Activated CD4-positive, alpha-beta T cell treated with anti-CD3 and anti-CD28 coated beads for 36 hours (primary cell): ENCODE results near the gene TXK. TPM values are rescaled to one million over a fixed set of nuclear protein-coding genes. Genes with fewer than 3 reads are reported as not detected.
A peak's percentile ranks its signal among the peaks of the same experiment; 100 is the strongest.

ENCODE experiments used
- ATAC-seq: fragments of 200-7000 bp; cut with Tn5 transposase; one replicate; pipeline ENCODE4 v1.10.0; 2021; ENCODE audit warnings: mild to moderate bottlenecking, moderate library complexity
- CTCF ChIA-PET: fragments of 350-600 bp; sonication (Branson Sonifier 250); formaldehyde crosslinking; loops from one replicate; lab custom pipeline; 2021; ENCODE audit warnings: antibody characterized with exemption; lab: Charles Lee
- POLR2A ChIA-PET: fragments of 350-600 bp; sonication (Branson Sonifier 250); formaldehyde crosslinking; loops from one replicate; lab custom pipeline; 2021; ENCODE audit warnings: antibody characterized with exemption, inconsistent platforms; lab: Charles Lee
- DNase-seq: peaks from one replicate; pipeline ENCODE4 v3.0.0-alpha.2; 2020
- H3K27ac Mint-ChIP-seq: one replicate; pipeline ENCODE4 v1.8.0; 2021; ENCODE audit warnings: mixed read lengths
- H3K27me3 Mint-ChIP-seq: one replicate; pipeline ENCODE4 v1.8.0; 2021; ENCODE audit warnings: mixed read lengths
- H3K36me3 Mint-ChIP-seq: one replicate; pipeline ENCODE4 v1.8.0; 2021; ENCODE audit warnings: low read depth, mixed read lengths
- H3K4me1 Mint-ChIP-seq: one replicate; pipeline ENCODE4 v1.8.0; 2021; ENCODE audit warnings: mixed read lengths
- H3K4me3 Mint-ChIP-seq: one replicate; pipeline ENCODE4 v1.8.0; 2021; ENCODE audit warnings: mild to moderate bottlenecking, moderate library complexity, mixed read lengths
- H3K9me3 Mint-ChIP-seq: one replicate; pipeline ENCODE4 v1.8.0; 2021; ENCODE audit warnings: low read depth, mixed read lengths
- intact Hi-C, 2 experiments: fragments of 100-400 bp; cut with DNase I in 1 of 2; cut with micrococcal nuclease in 1 of 2; formaldehyde crosslinking; loops; one replicate each; pipeline versions ENCODE4 v1.14.2 to v1.15.1; 2022 to 2024; cut with DNase I, micrococcal nuclease
- total RNA-seq, 2 experiments: library from RNA; stranded (reverse); gene quantifications; one replicate each; pipeline ENCODE4 v1.2.3, GENCODE V29; 2021

The TXK gene
- total RNA-seq, 2 experiments from 2014 or later: 11.2 to 18.2 TPM

DNA sequence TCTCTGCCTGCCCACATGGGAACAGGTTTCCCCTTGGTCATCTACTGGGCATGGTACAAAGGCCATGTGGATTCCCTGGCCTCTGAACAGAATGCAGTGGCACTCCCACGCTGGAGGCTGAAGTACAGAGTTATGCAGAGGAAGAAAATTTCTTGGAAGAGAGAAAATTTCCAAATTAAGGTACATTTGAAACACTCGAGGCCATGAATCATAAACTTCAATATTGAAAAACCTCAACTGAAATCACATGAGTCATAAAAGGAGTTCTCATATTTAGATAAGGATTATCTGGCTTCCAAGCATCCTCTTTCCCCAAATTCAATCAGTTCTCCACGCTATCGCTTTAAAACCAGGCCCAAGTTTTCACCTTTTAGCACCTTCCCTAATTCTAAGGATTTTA is 28.1 kb upstream of the TXK start:
- no peak for DNase-seq
- CTCF ChIA-PET: no interaction called here
- intact Hi-C loops: no loop called here

DNA sequence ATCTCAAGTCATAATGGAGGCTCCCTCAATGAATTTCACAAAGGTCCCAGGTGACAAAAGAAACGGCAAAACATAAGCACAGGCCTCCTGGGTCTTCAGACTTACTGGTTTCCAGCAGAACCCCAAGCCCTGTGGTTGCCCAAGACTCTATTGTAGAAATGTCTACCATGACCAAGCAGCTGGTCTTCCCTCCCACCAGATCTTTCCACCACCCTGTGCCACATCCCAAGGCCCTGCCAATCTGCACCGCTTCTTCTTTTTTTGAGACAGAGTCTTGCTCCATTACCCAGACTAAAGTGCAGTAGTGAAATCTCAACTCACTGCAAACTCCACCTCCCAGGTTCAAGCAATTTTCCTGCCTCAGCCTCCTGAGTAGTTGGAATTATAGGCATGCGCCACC is 23.2 kb upstream of the TXK start:
- H3K36me3 Mint-ChIP-seq: peaks cover 47% of the 10 kb centered on the region
- H3K9me3 Mint-ChIP-seq: peaks cover 25% of the 10 kb centered on the region
- POLR2A ChIA-PET: no interaction called here
- no peaks in the 10 kb centered on the region for H3K27me3 Mint-ChIP-seq
- CTCF ChIA-PET: interaction anchor here (0.9 kb wide), 1 partner anchor 18 kb away, joined by 3 read pairs; no protein-coding TSS in a partner anchor
- DNase-seq (no peak), ATAC-seq (no peak)
- peaks cover 12% of the 10 kb centered on the region for H3K4me1 Mint-ChIP-seq
- intact Hi-C loops: no loop called here
- no peak overlapping the region for H3K4me3 Mint-ChIP-seq
- H3K27ac Mint-ChIP-seq: no peak overlapping the region

More for the DNA sequence above, 28.1 kb upstream of the TXK start:
- POLR2A ChIA-PET: no interaction called here
- H3K4me3 Mint-ChIP-seq: no peak overlapping the region
- H3K27ac Mint-ChIP-seq: peak overlapping the region; percentile 17
- H3K27me3 Mint-ChIP-seq: no peaks in the 10 kb centered on the region
- peak; percentile 58 for ATAC-seq
- peaks cover 23% of the 10 kb centered on the region for H3K36me3 Mint-ChIP-seq
- peaks cover 17% of the 10 kb centered on the region for H3K4me1 Mint-ChIP-seq
- peaks cover 2% of the 10 kb centered on the region for H3K9me3 Mint-ChIP-seq

DNA sequence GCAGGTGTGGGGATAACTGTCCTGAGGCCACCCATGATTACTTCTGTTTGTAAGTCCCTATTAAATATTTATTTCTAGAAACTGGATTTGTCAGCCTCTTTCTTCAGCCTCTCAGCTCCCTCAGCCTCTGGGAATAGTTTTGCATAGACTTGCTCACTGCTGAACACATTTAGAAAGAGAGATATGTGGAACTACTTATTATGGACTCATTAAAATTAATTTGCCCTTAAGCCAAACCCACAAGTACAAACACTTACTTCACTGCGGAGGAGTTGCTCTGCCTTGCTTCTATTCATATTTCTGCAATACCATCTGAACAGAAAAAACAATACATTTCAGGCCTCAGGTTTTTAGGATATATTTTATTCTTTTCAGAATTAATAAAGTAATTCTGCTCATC is 22.4 kb upstream of the TXK start:
- H3K4me1 Mint-ChIP-seq: peaks cover 4% of the 10 kb centered on the region
- intact Hi-C loops: no loop called here
- H3K9me3 Mint-ChIP-seq: peaks cover 25% of the 10 kb centered on the region
- H3K4me3 Mint-ChIP-seq: no peak overlapping the region
- H3K27ac Mint-ChIP-seq: no peak overlapping the region
- ChIA-PET POLR2A (no interaction called here), CTCF (interaction anchor here (0.9 kb wide), 1 partner anchor 17 kb away, joined by 3 read pairs; no protein-coding TSS in a partner anchor)
- DNase-seq (no peak), ATAC-seq (no peak)
- peaks cover 47% of the 10 kb centered on the region for H3K36me3 Mint-ChIP-seq
- no peaks in the 10 kb centered on the region for H3K27me3 Mint-ChIP-seq

DNA sequence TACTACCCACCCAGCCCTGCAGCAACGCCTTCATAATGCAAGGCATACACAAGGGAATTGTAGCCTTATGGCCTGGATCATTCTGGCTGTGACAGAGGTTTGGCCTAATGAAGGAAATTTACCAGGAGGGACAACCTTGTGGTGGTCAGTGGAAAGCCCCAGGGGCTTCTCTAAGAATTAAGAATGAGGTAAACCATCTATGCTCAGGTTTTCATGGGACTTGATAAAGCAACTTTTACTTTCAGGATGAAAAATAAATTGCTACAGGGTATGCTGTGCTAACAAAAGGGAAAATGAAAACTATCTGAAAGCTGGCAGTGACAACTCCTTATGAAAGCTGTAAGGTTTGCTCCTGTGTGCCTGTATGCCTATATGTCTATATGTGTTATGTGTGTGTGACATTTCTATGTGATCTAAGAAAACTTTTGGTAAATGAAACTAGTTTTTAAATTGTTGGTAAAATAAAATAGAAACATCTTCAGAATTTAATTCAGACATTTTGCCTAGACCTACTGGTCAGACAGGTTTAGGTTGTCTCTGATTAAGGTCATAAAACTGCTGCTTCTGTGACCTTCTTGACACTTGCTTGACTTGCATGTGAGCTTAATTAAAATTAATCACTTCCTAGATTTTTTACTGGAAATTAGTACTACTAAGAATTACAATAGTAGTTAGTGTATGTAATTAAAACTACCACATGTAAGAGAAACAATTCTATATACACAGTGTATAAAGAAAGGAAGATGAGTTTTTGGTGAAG is 19.9 kb upstream of the TXK start:
- Mint-ChIP-seq H3K4me3 (no peak overlapping the region), H3K4me1 (peaks cover 3% of the 10 kb centered on the region), H3K36me3 (peaks cover 40% of the 10 kb centered on the region), H3K27me3 (no peaks in the 10 kb centered on the region), H3K27ac (no peak overlapping the region), H3K9me3 (peaks cover 25% of the 10 kb centered on the region)
- no peak for DNase-seq
- ATAC-seq: no peak
- ChIA-PET POLR2A (no interaction called here), CTCF (no interaction called here)
- intact Hi-C loops: no loop called here

DNA sequence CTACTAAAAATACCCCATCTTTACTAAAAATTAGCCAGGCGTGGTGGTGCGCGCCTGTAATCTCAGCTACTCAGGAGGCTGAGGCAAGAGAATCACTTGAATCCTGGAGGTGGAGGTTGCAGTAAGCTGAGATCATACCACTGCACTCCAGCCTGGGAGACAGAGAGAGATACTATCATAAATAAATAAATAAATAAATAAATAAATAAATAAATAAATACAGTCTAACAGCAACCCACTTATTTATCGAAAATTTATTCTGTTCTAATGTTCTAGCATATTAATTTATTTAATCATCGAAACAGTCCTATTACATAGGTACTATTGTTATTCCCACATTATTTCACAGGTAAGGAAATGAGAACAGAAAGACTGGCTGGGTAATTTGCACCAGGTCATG is 18.2 kb upstream of the TXK start:
- ChIA-PET POLR2A (no interaction called here), CTCF (interaction anchor here (0.6 kb wide), 1 partner anchor 82 kb away, joined by 3 read pairs; no protein-coding TSS in a partner anchor)
- Mint-ChIP-seq H3K4me1 (peaks cover 3% of the 10 kb centered on the region), H3K4me3 (no peak overlapping the region), H3K27ac (no peak overlapping the region), H3K27me3 (no peaks in the 10 kb centered on the region), H3K36me3 (peaks cover 31% of the 10 kb centered on the region), H3K9me3 (peaks cover 24% of the 10 kb centered on the region)
- DNase-seq: no peak
- intact Hi-C loops: no loop called here
- ATAC-seq: no peak

DNA sequence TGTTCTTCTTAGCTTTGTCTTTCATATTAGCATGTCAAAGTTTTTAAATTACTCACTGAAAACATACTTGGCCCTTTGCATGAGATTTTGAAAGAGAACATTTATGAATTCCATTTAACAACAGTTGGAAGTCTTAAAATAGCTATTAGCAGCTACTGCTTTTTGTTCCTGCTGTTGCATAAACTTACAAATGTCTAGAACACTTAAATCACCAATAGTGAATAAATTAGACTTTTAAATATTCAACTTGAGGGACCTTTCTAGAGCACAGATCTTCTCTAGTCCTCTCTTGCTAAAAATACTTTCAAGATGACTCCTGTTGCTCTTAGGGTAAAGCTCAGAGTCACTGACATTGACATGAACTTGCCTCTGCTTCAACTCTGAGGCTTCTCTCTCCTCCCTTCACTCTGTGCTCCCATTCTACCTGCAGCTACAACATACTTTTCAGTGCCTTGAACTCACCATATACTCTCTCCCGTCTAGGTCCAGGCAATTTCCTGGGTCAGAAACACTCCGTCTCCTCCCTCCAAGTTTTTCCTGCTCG is 15.8 kb upstream of the TXK start:
- H3K4me1 Mint-ChIP-seq: peaks cover 3% of the 10 kb centered on the region
- no peak overlapping the region for H3K4me3 Mint-ChIP-seq
- ATAC-seq (peak; percentile 44), DNase-seq (no peak)
- no peak overlapping the region for H3K27ac Mint-ChIP-seq
- peaks cover 9% of the 10 kb centered on the region for H3K36me3 Mint-ChIP-seq
- H3K27me3 Mint-ChIP-seq: no peaks in the 10 kb centered on the region
- CTCF ChIA-PET: interaction anchor here (1.2 to 1.9 kb wide), 2 partner anchors 11 to 16 kb away, joined by 3 to 6 read pairs; no protein-coding TSS in a partner anchor
- peaks cover 6% of the 10 kb centered on the region for H3K9me3 Mint-ChIP-seq
- intact Hi-C loops: no loop called here
- POLR2A ChIA-PET: no interaction called here

DNA sequence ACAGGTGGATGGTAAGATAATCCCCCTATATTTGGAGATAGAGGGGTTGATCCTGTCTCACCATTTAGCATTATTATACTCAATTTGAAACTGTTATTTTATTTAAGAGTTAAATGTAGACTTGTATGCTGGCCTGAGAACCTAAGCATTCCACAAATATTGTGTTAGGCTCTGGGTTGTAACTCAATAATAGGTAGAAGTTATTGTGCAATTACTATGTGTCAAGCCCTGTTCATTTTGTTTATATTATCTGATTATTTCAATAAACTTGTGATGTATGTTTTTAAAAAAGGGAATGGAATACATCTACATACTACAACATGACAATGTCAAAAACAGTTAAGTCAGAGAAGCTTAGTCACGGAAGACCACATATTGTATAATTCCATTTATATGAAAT is 13.6 kb upstream of the TXK start:
- no peak overlapping the region for H3K4me3 Mint-ChIP-seq
- no peaks in the 10 kb centered on the region for H3K27me3 Mint-ChIP-seq
- no peaks in the 10 kb centered on the region for H3K36me3 Mint-ChIP-seq
- DNase-seq (no peak), ATAC-seq (no peak)
- H3K9me3 Mint-ChIP-seq: no peaks in the 10 kb centered on the region
- intact Hi-C loops: no loop called here
- CTCF ChIA-PET: no interaction called here
- POLR2A ChIA-PET: no interaction called here
- H3K4me1 Mint-ChIP-seq: peaks cover 3% of the 10 kb centered on the region
- H3K27ac Mint-ChIP-seq: no peak overlapping the region

DNA sequence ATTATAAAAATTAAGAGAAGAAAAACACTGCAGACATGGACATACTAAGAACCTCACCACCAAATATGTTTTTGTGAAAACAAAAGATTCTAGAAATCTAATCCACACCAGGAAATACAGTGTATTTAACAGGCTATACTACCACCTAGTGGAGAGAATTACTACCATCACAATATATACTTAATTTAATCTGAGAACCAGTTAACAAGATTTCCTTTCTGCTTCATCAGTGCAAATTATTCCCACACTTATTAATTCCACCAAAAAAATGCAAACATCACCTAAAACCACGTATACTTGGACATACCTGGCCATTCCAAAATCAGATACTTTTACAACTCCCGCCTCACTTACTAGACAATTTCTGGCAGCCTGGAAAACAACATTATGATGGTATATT is 7.0 kb upstream of the TXK start:
- CTCF ChIA-PET: interaction anchor here (1.3 to 3.9 kb wide), 4 partner anchors 10 to 65 kb away, joined by 5 to 82 read pairs (median 14); no protein-coding TSS in a partner anchor
- Mint-ChIP-seq H3K27me3 (no peaks in the 10 kb centered on the region), H3K9me3 (no peaks in the 10 kb centered on the region), H3K4me3 (no peak overlapping the region), H3K4me1 (peaks cover 47% of the 10 kb centered on the region), H3K36me3 (peaks cover 8% of the 10 kb centered on the region), H3K27ac (no peak overlapping the region)
- ATAC-seq (peak; percentile 44), DNase-seq (no peak)
- intact Hi-C loops: loop anchor here (1.0 to 5.0 kb wide), 7 partner anchors 14 to 454 kb away; no protein-coding TSS in a partner anchor
- POLR2A ChIA-PET: no interaction called here

DNA sequence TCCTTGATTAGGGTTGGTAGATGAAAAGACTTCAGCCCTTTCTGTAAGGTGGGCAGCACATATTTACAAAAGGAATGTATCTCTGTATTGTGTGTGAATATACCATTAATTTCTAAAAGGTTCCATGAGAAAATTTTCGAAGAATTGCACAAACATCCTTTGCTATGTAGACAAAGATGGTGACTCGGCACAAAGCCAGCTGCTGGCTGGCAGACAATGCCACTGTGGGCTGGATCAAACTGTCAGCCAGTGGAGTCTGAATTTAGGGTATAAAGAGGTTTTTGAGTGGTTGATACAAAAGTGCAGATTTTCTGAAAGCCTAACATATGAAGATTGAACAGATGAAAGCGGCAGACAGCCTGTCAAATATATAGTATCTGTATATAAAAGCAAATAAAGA is 5.6 kb upstream of the TXK start:
- no peaks in the 10 kb centered on the region for H3K27me3 Mint-ChIP-seq
- H3K36me3 Mint-ChIP-seq: peaks cover 13% of the 10 kb centered on the region
- H3K4me3 Mint-ChIP-seq: no peak overlapping the region
- no peaks in the 10 kb centered on the region for H3K9me3 Mint-ChIP-seq
- POLR2A ChIA-PET: interaction anchor here (1.5 to 2.3 kb wide), 4 partner anchors 10 to 104 kb away, joined by 3 to 19 read pairs (median 8); no protein-coding TSS in a partner anchor
- H3K27ac Mint-ChIP-seq: peak overlapping the region; percentile 86
- ATAC-seq (no peak), DNase-seq (peak; percentile 46)
- intact Hi-C loops: loop anchor here (1.0 to 5.0 kb wide), 6 partner anchors 11 to 453 kb away; no protein-coding TSS in a partner anchor
- peaks cover 61% of the 10 kb centered on the region for H3K4me1 Mint-ChIP-seq
- CTCF ChIA-PET: interaction anchor here (0.6 to 3.9 kb wide), 22 partner anchors 8 to 214 kb away, joined by 3 to 82 read pairs (median 5); no protein-coding TSS in a partner anchor

DNA sequence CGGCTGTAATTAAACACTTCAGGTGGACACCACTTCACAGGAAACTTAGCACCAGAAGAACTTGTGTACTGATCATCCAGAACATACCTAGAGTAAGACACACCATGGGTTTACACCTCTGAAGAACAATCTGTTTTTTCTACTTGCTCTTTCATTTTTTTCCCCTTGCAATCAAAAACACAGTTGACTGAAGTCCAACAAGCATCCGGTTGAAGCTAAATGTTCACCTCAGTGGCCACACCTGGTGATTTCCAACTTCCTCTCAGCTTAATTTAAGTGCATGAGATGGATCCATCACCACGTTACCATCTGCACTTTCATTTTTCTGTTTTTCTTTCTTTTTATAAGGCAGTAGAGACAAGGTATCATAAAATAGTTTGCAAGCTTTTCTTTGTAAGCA is 4.9 kb upstream of the TXK start:
- peak overlapping the region; percentile 86 for H3K27ac Mint-ChIP-seq
- no peaks in the 10 kb centered on the region for H3K27me3 Mint-ChIP-seq
- DNase-seq (peak; percentile 43), ATAC-seq (peak; percentile 12)
- ChIA-PET CTCF (interaction anchor here (0.6 to 3.9 kb wide), 24 partner anchors 10 to 213 kb away, joined by 3 to 82 read pairs (median 4); no protein-coding TSS in a partner anchor), POLR2A (interaction anchor here (0.6 to 2.3 kb wide), 6 partner anchors 9 to 346 kb away, joined by 3 to 19 read pairs (median 5); no protein-coding TSS in a partner anchor)
- H3K4me1 Mint-ChIP-seq: peaks cover 68% of the 10 kb centered on the region
- H3K36me3 Mint-ChIP-seq: peaks cover 13% of the 10 kb centered on the region
- H3K9me3 Mint-ChIP-seq: no peaks in the 10 kb centered on the region
- peak overlapping the region; percentile 50 for H3K4me3 Mint-ChIP-seq
- intact Hi-C loops: loop anchor here (1.0 to 2.0 kb wide), 2 partner anchors 11 to 212 kb away; no protein-coding TSS in a partner anchor

DNA sequence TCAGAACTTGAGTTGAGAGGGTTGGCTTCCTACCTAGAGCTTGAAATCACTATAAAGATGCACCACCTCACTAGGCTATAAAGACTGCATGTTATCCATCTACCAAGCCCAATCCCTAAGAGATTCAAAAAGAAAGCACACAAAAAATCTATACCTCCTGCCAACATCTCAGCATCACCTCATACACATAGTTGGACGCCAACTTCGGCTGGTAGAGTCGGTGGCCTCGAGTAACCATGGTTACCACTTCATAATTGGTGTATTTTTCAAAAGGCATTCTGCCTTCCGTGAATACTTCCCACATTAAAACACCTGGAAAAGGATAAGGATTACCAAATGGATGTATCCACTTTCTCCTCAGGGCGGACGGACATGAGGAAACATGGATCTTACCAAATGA is 4.5 kb upstream of the TXK start:
- no peaks in the 10 kb centered on the region for H3K27me3 Mint-ChIP-seq
- peak overlapping the region; percentile 50 for H3K4me3 Mint-ChIP-seq
- H3K4me1 Mint-ChIP-seq: peaks cover 71% of the 10 kb centered on the region
- ChIA-PET CTCF (interaction anchor here (0.7 to 3.9 kb wide), 21 partner anchors 11 to 207 kb away, joined by 3 to 82 read pairs (median 4); no protein-coding TSS in a partner anchor), POLR2A (interaction anchor here (1.5 to 2.3 kb wide), 4 partner anchors 9 to 102 kb away, joined by 3 to 19 read pairs (median 8); no protein-coding TSS in a partner anchor)
- peaks cover 13% of the 10 kb centered on the region for H3K36me3 Mint-ChIP-seq
- H3K27ac Mint-ChIP-seq: peak overlapping the region; percentile 86
- intact Hi-C loops: loop anchor here in 1 of 2 experiments (2.0 kb wide), 1 partner anchor 212 kb away; no protein-coding TSS in a partner anchor
- no peak for DNase-seq
- no peak for ATAC-seq
- H3K9me3 Mint-ChIP-seq: no peaks in the 10 kb centered on the region
